ENCODE measurements around the gene HS3ST3B1.

GRCh38 chr17:14310101-14310500, 9.2 kb downstream of the HS3ST3B1 start:
- TF ChIP-seq, protein P1, sequence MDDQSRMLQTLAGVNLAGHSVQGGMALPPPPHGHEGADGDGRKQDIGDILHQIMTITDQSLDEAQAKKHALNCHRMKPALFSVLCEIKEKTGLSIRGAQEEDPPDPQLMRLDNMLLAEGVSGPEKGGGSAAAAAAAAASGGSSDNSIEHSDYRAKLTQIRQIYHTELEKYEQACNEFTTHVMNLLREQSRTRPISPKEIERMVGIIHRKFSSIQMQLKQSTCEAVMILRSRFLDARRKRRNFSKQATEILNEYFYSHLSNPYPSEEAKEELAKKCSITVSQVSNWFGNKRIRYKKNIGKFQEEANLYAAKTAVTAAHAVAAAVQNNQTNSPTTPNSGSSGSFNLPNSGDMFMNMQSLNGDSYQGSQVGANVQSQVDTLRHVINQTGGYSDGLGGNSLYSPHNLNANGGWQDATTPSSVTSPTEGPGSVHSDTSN (IDR thresholded peaks at IDR 0.05) = no peak
- TF ChIP-seq, protein P2, sequence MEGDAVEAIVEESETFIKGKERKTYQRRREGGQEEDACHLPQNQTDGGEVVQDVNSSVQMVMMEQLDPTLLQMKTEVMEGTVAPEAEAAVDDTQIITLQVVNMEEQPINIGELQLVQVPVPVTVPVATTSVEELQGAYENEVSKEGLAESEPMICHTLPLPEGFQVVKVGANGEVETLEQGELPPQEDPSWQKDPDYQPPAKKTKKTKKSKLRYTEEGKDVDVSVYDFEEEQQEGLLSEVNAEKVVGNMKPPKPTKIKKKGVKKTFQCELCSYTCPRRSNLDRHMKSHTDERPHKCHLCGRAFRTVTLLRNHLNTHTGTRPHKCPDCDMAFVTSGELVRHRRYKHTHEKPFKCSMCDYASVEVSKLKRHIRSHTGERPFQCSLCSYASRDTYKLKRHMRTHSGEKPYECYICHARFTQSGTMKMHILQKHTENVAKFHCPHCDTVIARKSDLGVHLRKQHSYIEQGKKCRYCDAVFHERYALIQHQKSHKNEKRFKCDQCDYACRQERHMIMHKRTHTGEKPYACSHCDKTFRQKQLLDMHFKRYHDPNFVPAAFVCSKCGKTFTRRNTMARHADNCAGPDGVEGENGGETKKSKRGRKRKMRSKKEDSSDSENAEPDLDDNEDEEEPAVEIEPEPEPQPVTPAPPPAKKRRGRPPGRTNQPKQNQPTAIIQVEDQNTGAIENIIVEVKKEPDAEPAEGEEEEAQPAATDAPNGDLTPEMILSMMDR (IDR thresholded peaks at IDR 0.05) = no peak
- TF ChIP-seq MXI1 (IDR thresholded peaks at IDR 0.05; ENCODE audit: low read depth, low read length) (no peak), ELF1 (IDR thresholded peaks at IDR 0.05) (no peak)

Data from SK-N-SH (cell line).